ENCODE results near the gene FBH1.
"Not testable (repeated sequence)": the region's sequence is repeated elsewhere in the genome, so short reads cannot be mapped to it uniquely, and the experiment has no call there.

Gene FBH1

GRCh38 chr10:5943536-5943935, 53.5 kb downstream of the FBH1 start:
- peak; percentile 24 for DNase-seq

DNA sequence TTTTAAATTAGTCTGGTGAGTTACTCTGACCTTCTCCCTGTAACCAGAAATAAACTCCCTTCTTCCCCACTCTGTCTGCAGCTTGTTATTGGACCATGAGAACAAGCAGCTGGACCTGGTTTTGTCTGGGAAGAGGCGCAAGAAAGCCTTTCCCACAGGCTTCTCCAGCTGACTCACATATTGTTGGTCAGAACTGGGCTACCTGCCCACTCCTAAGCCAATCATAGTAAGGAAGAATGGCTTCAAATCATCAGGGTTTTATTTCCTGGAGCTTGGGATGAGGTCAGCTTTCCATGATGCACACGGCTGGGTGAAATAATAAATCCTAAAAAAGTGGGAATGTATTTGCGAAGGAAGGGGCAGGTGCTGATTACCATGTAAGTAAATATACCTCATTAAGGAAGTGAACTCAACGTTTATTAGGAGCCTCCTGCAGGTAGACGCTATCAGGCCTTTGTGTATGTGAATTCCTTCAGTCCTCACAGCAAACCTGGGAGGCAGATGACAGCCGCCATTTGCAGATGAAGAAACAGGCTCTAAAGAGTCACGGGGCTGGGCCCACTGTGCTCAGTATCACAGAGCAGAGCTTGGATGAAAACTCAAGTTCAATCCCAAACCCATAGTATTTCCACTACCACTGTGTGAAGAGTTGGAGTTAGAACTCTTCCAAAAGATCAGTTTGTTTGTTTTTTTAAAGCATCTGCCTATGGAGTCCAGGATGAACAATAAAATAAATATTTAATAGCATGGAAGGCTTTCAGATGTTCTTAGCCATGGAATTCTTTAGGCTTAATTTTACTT, 54.5 kb downstream of the FBH1 start:
- peak; percentile 95 for DNase-seq

GRCh38 chr10:5945190-5945509, 55.1 kb downstream of the FBH1 start:
- DNase-seq = no peak

GRCh38 chr10:5945561-5946418, 55.7 kb downstream of the FBH1 start:
- DNase-seq = no peak

DNA sequence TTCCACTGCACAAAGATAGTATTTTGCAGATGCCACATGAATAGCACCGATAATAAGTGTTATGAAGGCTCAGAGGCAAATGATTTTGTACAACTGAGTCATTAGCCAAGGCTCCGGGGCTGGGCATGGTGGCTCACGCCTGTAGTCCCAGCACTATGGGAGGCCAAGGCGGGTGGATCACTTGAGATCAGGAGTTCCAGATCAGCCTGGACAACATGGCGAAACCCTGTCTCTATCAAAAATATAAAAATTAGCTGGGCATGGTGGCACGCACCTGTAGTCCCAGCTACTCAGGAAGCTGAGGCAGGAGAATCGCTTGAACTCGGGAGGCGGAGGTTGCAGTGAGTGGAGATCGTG, 56.4 kb downstream of the FBH1 start:
- DNase-seq = not testable (repeated sequence)

DNA sequence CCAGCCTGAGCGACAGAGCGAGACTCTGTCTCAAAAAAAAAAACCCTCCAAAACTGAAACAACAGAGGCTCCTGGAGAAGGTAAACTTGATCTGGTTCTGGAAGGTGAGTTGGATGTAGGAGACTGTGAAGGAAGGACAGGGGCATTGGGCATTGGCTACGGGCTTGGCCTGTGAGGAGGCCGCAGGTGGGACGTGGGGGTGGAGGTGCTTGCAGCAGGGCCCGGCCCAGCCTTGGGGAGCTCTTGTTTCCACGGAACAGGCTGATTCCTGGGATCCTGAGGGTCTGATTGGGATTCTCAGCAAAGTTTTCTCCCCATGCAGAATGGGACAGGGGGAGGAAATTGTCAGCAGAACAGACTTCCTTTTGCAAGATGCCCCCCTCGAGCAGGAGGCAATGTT, 56.7 kb downstream of the FBH1 start:
- no peak for DNase-seq

- no peak for DNase-seq
These were observed 57.6 kb downstream of the FBH1 start for GRCh38 chr10:5947471-5948207.

GRCh38 chr10:5948208-5948585, 58.2 kb downstream of the FBH1 start:
- DNase-seq = no peak

GRCh38 chr10:5949009-5949759, 59.1 kb downstream of the FBH1 start:
- DNase-seq = peak; percentile 8

- no peak for DNase-seq
These were observed 61.2 kb downstream of the FBH1 start for GRCh38 chr10:5951167-5951711.

DNA sequence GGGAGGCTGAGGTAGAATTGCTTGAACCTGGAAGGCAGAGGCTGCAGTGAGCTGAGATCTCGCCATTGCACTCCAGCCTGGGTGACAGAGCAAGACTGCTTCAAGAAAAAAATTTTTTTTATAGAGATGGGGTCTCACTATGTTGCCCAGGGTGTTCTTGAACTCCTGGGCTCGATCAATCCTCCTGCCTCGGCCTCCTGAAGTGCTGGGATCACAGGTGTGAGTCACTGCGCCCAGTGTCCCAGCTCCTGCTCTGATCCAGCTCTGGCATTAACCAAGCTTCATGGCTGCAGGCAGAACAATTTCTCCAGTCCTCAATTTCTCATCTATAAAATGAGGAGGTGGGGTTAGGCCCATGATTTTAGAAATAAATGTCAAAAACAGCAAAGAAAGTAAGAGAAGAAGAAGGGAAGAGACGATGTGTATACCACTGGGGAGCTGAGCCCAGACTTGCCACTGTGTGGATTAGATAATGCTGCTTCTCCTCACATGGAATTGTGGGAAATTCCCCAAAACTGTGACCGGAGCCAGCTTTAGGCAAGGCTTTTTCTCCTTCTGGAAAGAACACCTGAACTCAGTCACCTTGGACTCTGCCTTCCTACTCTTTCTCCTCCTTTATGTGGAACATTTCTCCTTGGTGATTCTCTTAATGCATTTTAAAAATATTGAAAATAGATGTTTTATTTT, 61.8 kb downstream of the FBH1 start:
- no peak for DNase-seq

DNA sequence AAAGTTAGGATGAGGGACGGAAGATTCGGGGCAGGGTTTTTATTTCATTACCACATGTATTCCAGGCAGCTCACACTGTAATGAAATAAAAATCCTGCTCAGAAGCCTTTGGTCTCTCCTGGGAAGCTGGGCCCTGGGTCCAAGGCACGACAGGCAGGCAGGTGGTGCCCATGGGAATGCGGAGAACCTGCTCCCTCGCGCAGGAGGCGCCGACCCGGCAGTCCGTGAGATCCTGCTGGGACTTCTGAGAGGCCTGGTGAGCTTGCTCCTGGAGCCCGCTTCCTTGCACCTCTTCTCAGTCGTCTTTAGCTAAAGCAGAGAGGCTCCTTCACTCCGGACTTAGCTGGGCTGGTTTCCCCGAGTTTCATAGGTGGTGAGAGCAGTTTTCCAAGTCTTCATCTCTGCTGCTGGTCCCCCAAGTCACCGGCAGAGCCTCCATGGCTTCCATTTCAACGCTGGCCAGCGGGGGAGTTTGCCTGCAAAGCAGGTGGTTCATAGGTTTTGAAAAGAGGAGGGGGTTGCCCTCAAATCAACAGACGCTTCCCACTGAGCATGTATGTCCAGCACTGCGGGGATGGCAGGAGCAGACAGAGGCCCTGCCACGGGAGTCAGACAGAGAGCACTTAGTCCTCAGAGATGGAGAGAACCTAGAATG, 62.8 kb downstream of the FBH1 start:
- no peak for DNase-seq

DNA sequence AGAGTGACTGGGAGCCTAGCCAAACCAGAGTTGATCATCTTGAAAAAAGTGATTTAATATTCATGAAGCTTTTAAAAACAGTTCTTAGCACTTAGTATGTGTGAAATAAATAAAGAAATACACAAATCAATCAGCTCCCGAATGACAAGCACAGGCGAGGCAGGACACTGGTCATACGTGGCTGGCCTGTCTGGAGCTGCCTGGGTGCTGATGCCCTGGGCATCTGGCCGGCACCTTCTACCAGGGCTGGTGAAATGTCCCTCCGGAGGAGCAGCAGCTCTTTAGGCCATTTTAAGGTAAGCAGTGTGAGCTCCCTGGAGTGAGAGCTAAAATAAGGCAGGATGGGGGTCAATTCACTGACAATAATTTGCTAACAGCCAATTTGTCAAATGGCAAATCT, 63.6 kb downstream of the FBH1 start:
- no peak for DNase-seq

DNA sequence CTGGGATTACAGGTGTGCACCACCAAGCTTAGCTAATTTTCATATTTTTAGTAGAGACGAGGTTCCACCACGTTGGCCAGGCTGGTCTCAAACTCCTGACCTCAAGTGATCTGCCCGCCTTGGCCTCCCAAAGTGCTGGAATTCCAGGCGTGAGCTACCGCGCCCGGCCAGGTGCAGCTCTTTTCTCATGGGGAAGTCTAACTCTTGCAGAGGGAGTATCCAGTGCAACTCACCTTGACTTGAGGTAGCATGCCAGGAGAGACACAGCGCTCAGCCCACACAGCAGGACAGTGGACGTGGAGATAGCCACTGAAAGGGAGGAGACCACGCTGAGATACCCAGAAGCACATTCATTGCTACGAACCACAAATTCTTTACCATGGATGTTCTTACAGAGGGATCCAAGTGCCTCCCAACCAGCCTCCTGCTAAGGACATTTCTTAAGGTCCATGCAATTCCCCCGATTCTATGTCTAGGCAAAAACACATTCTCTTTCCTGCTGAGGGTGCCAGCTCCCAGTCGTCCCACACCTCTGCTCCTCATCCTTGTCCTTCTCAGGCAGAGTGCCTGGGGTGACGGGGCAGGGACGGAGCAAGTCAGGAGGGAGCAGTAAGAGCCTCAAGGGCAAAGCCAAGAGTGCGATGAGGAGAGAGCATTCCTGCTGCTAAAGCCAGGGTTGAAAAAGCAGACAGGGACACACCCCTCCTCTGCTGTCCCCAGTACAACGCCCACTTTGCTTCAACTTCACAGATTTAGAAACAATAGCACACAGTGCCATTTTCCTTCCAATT, 66.3 kb downstream of the FBH1 start:
- DNase-seq = no peak

DNA sequence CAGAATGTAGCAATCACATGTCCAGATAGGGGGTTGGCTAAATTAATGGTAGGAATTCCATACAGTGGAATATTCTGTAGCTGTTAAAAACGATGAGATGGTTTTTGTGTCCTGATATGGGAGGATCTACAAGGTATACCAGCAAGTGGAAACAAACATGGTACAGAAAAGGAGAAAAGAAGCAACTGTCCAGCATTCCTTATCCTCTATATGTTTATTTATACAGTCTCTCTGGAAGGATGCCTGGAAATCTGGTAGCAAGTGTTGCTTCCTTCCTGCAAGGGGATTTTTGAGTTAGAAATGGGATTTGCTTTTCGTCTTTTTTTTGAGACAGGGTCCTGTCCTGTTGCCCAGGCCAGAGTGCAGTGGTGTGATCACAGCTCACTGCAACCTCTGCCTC, 68.0 kb downstream of the FBH1 start:
- no peak for DNase-seq

DNA sequence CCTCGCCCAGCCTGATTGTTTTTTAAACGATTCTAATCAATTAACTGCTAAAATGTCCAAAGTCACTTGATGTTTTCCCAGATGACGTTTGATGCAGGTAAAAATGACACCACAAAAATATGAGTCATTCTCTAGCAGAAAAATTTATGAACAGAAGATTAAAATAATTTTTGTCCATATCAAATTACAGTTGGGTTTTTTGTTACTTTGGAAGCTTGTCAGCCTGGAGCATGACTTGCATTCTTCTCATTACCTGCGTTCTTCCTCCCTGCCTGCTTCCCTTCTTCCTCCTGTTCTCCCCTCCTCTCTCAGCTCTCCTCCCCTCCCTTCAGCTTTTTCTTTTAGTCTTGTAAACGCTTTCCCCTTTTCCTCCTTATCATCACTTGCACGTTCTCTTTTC, 68.6 kb downstream of the FBH1 start:
- no peak for DNase-seq

- DNase-seq = no peak
These were observed 69.1 kb downstream of the FBH1 start for GRCh38 chr10:5959142-5959541.

- no peak for DNase-seq
These were observed 69.6 kb downstream of the FBH1 start for GRCh38 chr10:5959581-5960069.

- DNase-seq = no peak
These were observed 70.3 kb downstream of the FBH1 start for GRCh38 chr10:5960070-5960972.

DNA sequence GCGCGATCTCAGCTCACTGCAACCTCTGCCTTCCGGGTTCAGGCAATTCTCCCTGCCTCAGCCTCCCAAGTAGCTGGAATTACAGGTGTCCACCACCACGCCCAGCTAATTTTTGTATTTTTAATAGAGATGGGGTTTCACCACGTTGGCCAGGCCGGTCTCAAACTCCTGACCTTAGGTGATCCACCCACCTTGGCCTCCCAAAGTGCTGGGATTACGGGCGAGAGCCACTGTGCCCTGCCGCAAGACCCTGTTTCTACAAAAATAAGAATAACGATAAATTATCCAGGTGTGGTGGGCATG, 70.9 kb downstream of the FBH1 start:
- not testable (repeated sequence) for DNase-seq
